ENCODE measurements around the gene TMEM171.

GRCh38 chr5:73130811-73131210, 10.4 kb downstream of the TMEM171 start:
- TF ChIP-seq EZH2phosphoT487 (IDR thresholded peaks at IDR 0.05; ENCODE audit: borderline replicate concordance) (no peak), POLR2A (IDR thresholded peaks at IDR 0.05; ENCODE audit: borderline replicate concordance, extremely low read depth, insufficient read depth, insufficient read length) (no peak), POLR2AphosphoS5 (IDR thresholded peaks at IDR 0.05; ENCODE audit: low read depth, low read length) (no peak), CEBPB (IDR thresholded peaks at IDR 0.05; ENCODE audit: low read depth) (no peak)

Data from HCT116 (cell line).